Measurements from ENCODE around the gene NEK4. TPM values are rescaled to one million over a fixed set of nuclear protein-coding genes. Genes with fewer than 3 reads are reported as not detected.

NEK4 gene
- polyA plus RNA-seq, 1 donor (not counting 4 experiments of a cell fraction or from before 2014, with no cell fraction given) = 13.6 TPM

DNA sequence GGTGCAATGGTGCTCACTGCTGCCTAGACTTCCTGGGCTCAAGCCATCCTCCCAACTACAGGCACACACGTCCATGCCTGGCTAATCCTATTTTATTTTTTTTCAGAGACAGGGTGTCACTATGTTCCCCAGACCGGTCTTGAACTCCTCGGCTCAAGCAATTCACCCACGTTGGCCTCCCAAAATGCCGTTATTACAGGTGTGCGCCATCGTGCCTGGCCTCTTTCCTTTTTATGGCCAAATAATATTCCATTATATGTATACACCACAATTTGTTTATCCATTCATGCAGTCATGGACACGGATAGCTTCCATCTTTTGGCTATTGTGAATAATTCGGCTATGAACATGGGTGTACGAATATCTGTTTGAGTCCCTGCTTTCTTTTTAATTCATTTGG is 962 bp upstream of the NEK4 start:
- no peak overlapping the region for H3K4me2 ChIP-seq (ENCODE audit: control insufficient read depth, extremely low read depth, insufficient read depth, low read depth, low read length)

DNA sequence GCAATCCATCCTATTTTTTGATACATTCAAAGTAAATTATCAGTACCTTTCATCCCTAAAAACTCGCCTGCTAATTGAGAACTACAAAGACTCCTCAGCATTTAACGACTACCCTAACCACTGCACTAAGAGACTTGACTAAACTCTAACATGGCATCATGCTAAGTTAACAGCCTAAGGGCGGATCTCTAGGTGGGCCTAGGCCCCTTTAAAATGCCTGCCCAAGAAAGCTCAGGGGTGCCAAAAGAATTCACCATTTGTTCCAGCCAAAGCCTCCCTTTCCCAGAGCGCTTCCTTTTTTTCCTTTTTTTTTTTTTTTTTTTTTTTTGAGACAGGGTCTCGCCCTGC is 568 bp upstream of the NEK4 start:
- Histone ChIP-seq H3K79me2 (ENCODE audit: control insufficient read depth, insufficient read depth, low read length) (peaks cover 16% of the 10 kb centered on the region), H3K9me3 (ENCODE audit: control insufficient read depth, low read depth, low read length) (no peaks in the 10 kb centered on the region), H3K36me3 (ENCODE audit: control insufficient read depth in 2 of 2, extremely low read depth in 1 of 2, insufficient read depth in 2 of 2, low read length in 2 of 2) (no peaks in the 10 kb centered on the region), H3K4me3 (ENCODE audit: control insufficient read depth in 2 of 3, extremely low read depth in 1 of 3, insufficient read depth in 2 of 3, low read depth in 1 of 3, low read length in 3 of 3) (peak overlapping the region; percentile 71 to 85 (median 81)), H3K4me2 (ENCODE audit: control insufficient read depth, extremely low read depth, insufficient read depth, low read depth, low read length) (peak overlapping the region; percentile 78), H3K9me1 (ENCODE audit: control insufficient read depth, extremely low read depth, insufficient read depth, low read length) (no peaks in the 10 kb centered on the region), H3K4me1 (ENCODE audit: control insufficient read depth, extremely low read depth, insufficient read depth, low read length) (peaks cover 11% of the 10 kb centered on the region), H4K20me1 (ENCODE audit: control insufficient read depth, extremely low read depth, insufficient read depth, low read length) (no peaks in the 10 kb centered on the region), H2AFZ (ENCODE audit: control insufficient read depth, low read length) (peak overlapping the region; percentile 94), H3K9ac (ENCODE audit: control insufficient read depth, extremely low read depth, insufficient read depth, low read length) (peak overlapping the region; percentile 79), H3K27me3 (ENCODE audit: control insufficient read depth, extremely low read depth, insufficient read depth, low read length) (no peaks in the 10 kb centered on the region), H3K27ac (ENCODE audit: control insufficient read depth, insufficient read depth, low read length) (peak overlapping the region; percentile 65)
- TF ChIP-seq, protein P1, sequence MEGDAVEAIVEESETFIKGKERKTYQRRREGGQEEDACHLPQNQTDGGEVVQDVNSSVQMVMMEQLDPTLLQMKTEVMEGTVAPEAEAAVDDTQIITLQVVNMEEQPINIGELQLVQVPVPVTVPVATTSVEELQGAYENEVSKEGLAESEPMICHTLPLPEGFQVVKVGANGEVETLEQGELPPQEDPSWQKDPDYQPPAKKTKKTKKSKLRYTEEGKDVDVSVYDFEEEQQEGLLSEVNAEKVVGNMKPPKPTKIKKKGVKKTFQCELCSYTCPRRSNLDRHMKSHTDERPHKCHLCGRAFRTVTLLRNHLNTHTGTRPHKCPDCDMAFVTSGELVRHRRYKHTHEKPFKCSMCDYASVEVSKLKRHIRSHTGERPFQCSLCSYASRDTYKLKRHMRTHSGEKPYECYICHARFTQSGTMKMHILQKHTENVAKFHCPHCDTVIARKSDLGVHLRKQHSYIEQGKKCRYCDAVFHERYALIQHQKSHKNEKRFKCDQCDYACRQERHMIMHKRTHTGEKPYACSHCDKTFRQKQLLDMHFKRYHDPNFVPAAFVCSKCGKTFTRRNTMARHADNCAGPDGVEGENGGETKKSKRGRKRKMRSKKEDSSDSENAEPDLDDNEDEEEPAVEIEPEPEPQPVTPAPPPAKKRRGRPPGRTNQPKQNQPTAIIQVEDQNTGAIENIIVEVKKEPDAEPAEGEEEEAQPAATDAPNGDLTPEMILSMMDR (optimal IDR thresholded peaks at IDR 0.05 in 1 of 3, IDR thresholded peaks at IDR 0.05 in 1 of 3, conservative IDR thresholded peaks at IDR 0.05 in 1 of 3; ENCODE audit: extremely low read depth in 1 of 3, insufficient read depth in 2 of 3, low read length in 3 of 3) = no peak
- no peak for TF ChIP-seq EZH2 (IDR thresholded peaks at IDR 0.05; ENCODE audit: low read length)
- dilution Hi-C loops (cut with MboI; ENCODE audit: extremely low pct_ligation_motif_present, low sequenced_read_pairs) = no loop called here
- FAIRE-seq (no peak), DNase-seq (ENCODE audit: low read depth, low spot score) (no peak)

More for the DNA sequence above, 962 bp upstream of the NEK4 start:
- no peak overlapping the region for H3K4me3 ChIP-seq (ENCODE audit: control insufficient read depth in 2 of 3, extremely low read depth in 1 of 3, insufficient read depth in 2 of 3, low read depth in 1 of 3, low read length in 3 of 3)
- H3K27me3 ChIP-seq (ENCODE audit: control insufficient read depth, extremely low read depth, insufficient read depth, low read length) = no peaks in the 10 kb centered on the region
- no peak for DNase-seq (ENCODE audit: low read depth, low spot score)
- no peaks in the 10 kb centered on the region for H3K36me3 ChIP-seq (ENCODE audit: control insufficient read depth in 2 of 2, extremely low read depth in 1 of 2, insufficient read depth in 2 of 2, low read length in 2 of 2)
- H3K79me2 ChIP-seq (ENCODE audit: control insufficient read depth, insufficient read depth, low read length) = peaks cover 16% of the 10 kb centered on the region
- H2AFZ ChIP-seq (ENCODE audit: control insufficient read depth, low read length) = peak overlapping the region; percentile 34
- TF ChIP-seq, protein P1 (optimal IDR thresholded peaks at IDR 0.05 in 1 of 3, IDR thresholded peaks at IDR 0.05 in 1 of 3, conservative IDR thresholded peaks at IDR 0.05 in 1 of 3; ENCODE audit: extremely low read depth in 1 of 3, insufficient read depth in 2 of 3, low read length in 3 of 3) = no peak
- TF ChIP-seq EZH2 (IDR thresholded peaks at IDR 0.05; ENCODE audit: low read length) = no peak
- H3K9ac ChIP-seq (ENCODE audit: control insufficient read depth, extremely low read depth, insufficient read depth, low read length) = no peak overlapping the region
- FAIRE-seq = no peak
- dilution Hi-C loops (cut with MboI; ENCODE audit: extremely low pct_ligation_motif_present, low sequenced_read_pairs) = no loop called here
- H3K4me1 ChIP-seq (ENCODE audit: control insufficient read depth, extremely low read depth, insufficient read depth, low read length) = peaks cover 11% of the 10 kb centered on the region
- H4K20me1 ChIP-seq (ENCODE audit: control insufficient read depth, extremely low read depth, insufficient read depth, low read length) = no peaks in the 10 kb centered on the region
- H3K9me3 ChIP-seq (ENCODE audit: control insufficient read depth, low read depth, low read length) = no peaks in the 10 kb centered on the region
- no peaks in the 10 kb centered on the region for H3K9me1 ChIP-seq (ENCODE audit: control insufficient read depth, extremely low read depth, insufficient read depth, low read length)
- H3K27ac ChIP-seq (ENCODE audit: control insufficient read depth, insufficient read depth, low read length) = no peak overlapping the region
